DOHH2 (cell line): ENCODE measurements around the gene FTSJ3.
A peak's percentile ranks its signal among the peaks of the same experiment; 100 is the strongest.

Experiments used
- H3F3A ChIP-seq: fragments of 200-600 bp; sonication (generic), shearing (Covaris generic); 2 replicates; pipeline ENCODE4 v1.6.0; 2016; ENCODE audit warnings: antibody characterized with exemption, mild to moderate bottlenecking; ENCODE audit not compliant: control insufficient read depth, insufficient read depth
- H3K27ac ChIP-seq: fragments of 200-600 bp; sonication (generic); 2 replicates; pipeline ENCODE4 v1.5.1; 2014; ENCODE audit warnings: low read depth, mild to moderate bottlenecking, low read length, moderate library complexity
- H3K27me3 ChIP-seq: fragments of 200-600 bp; sonication (generic); 2 replicates; pipeline ENCODE4 v1.6.1; 2014; ENCODE audit warnings: mild to moderate bottlenecking, low read length, mixed read lengths; ENCODE audit not compliant: control insufficient read depth
- H3K36me3 ChIP-seq: fragments of 200-600 bp; sonication (generic); 2 replicates; pipeline ENCODE4 v1.6.1; 2014; ENCODE audit warnings: mild to moderate bottlenecking, low read length, moderate library complexity, mixed read lengths; ENCODE audit not compliant: control insufficient read depth
- H3K4me1 ChIP-seq: fragments of 200-600 bp; sonication (generic); 2 replicates; pipeline ENCODE4 v1.6.1; 2014; ENCODE audit warnings: mild to moderate bottlenecking, low read length, mixed read lengths; ENCODE audit not compliant: control insufficient read depth
- H3K4me2 ChIP-seq: fragments of 200-600 bp; sonication (generic); 2 replicates; pipeline ENCODE4 v1.6.0; 2014; ENCODE audit warnings: mild to moderate bottlenecking, low read length, moderate library complexity
- H3K4me3 ChIP-seq: fragments of 200-600 bp; sonication (generic); 2 replicates; pipeline ENCODE4 v1.5.1; 2014; ENCODE audit warnings: mild to moderate bottlenecking, low read length, mixed read lengths
- H3K79me2 ChIP-seq: fragments of 200-600 bp; sonication (generic); 2 replicates; pipeline ENCODE4 v1.6.1; 2014; ENCODE audit warnings: mild to moderate bottlenecking, low read length, mixed read lengths; ENCODE audit not compliant: control insufficient read depth
- H3K9me2 ChIP-seq: fragments of 200-600 bp; sonication (generic); replicated peaks from 2 replicates; pipeline ENCODE4 v1.6.1; 2014; ENCODE audit warnings: mild to moderate bottlenecking, low read length, mixed read lengths; ENCODE audit not compliant: control insufficient read depth
- H3K9me3 ChIP-seq: fragments of 200-600 bp; sonication (generic); 2 replicates; pipeline ENCODE4 v1.6.1; 2014; ENCODE audit warnings: antibody characterized with exemption, low read length, mixed read lengths; ENCODE audit not compliant: control insufficient read depth, insufficient read depth
- H4K20me1 ChIP-seq: fragments of 200-600 bp; sonication (generic); 2 replicates; pipeline ENCODE4 v1.6.0; 2014; ENCODE audit warnings: low read depth, mild to moderate bottlenecking, antibody characterized with exemption, low read length, moderate library complexity; ENCODE audit not compliant: control insufficient read depth, insufficient read depth
- EZH2phosphoT487 ChIP-seq: fragments of 200-600 bp; sonication (generic); IDR thresholded peaks from 2 replicates; pipeline ENCODE4 v1.6.1; 2017; ENCODE audit warnings: borderline replicate concordance, mild to moderate bottlenecking, antibody characterized with exemption, low read length, moderate library complexity, mixed read lengths
- TF ChIP-seq, protein P1 (sequence below): fragments of 200-600 bp; sonication (generic); IDR thresholded peaks from one replicate; pipeline ENCODE4 v1.5.1; 2014; ENCODE audit warnings: antibody characterized with exemption, mild to moderate bottlenecking, low read depth, low read length; ENCODE audit not compliant: poor library complexity, severe bottlenecking

The FTSJ3 gene

DNA sequence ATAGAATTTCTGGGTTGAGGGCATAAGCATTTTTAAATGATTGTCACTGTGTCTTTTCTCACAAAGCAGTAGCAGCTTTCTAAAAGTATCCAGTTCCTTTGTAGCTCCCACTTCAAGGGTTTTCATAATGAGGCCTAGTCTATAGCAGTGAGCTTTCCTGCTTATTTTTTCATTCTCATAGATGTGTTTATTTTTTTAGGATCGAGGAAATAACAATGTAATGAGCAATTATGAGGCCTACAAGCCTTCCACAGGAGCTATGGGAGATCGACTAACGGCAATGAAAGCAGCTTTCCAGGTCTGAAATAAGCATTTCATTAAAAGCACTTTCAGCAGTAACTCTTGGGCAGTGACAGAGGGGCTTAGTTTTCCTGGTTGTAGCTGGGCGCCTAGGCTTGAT, 10.8 kb downstream of the FTSJ3 start:
- no peak for TF ChIP-seq EZH2phosphoT487
- TF ChIP-seq, protein P1, sequence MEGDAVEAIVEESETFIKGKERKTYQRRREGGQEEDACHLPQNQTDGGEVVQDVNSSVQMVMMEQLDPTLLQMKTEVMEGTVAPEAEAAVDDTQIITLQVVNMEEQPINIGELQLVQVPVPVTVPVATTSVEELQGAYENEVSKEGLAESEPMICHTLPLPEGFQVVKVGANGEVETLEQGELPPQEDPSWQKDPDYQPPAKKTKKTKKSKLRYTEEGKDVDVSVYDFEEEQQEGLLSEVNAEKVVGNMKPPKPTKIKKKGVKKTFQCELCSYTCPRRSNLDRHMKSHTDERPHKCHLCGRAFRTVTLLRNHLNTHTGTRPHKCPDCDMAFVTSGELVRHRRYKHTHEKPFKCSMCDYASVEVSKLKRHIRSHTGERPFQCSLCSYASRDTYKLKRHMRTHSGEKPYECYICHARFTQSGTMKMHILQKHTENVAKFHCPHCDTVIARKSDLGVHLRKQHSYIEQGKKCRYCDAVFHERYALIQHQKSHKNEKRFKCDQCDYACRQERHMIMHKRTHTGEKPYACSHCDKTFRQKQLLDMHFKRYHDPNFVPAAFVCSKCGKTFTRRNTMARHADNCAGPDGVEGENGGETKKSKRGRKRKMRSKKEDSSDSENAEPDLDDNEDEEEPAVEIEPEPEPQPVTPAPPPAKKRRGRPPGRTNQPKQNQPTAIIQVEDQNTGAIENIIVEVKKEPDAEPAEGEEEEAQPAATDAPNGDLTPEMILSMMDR: no peak
- Histone ChIP-seq H3K4me3 (no peak overlapping the region), H4K20me1 (peaks cover 5% of the 10 kb centered on the region; the same call in 1 of the 2 replicates), H3K79me2 (peaks cover 29% of the 10 kb centered on the region), H3F3A (peaks cover 22% of the 10 kb centered on the region), H3K9me3 (no peaks in the 10 kb centered on the region), H3K36me3 (peaks cover 99% of the 10 kb centered on the region), H3K27ac (no peak overlapping the region), H3K4me2 (no peak overlapping the region), H3K27me3 (no peaks in the 10 kb centered on the region), H3K4me1 (peaks cover 8% of the 10 kb centered on the region), H3K9me2 (no peaks in the 10 kb centered on the region)

DNA sequence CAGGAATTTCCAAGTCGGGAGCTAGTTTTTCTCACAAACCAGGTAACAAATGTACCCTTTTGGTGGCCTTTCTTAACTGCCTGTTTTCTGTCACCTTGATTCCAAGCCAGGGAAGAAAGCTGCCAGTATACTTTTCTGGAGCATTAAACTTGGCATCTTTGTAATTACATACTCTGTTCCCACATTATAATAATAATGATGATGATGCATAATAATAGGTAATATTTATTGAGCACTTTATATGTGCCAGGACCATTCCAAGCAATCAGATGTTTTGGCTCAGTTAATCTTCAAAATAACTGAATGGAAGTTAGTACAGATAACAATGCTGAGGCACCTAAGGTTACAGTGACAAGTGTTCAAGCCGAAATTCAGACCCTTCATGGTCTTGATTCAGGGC, 11.3 kb downstream of the FTSJ3 start:
- H3K36me3 ChIP-seq: peaks cover 99% of the 10 kb centered on the region
- H3K4me1 ChIP-seq: peaks cover 2% of the 10 kb centered on the region; the same call in 1 of the 2 replicates
- no peak overlapping the region for H3K4me3 ChIP-seq
- H3K4me2 ChIP-seq: no peak overlapping the region
- H3F3A ChIP-seq: peaks cover 20% of the 10 kb centered on the region
- H4K20me1 ChIP-seq: no peaks in the 10 kb centered on the region; the same call in 1 of the 2 replicates
- H3K27me3 ChIP-seq: no peaks in the 10 kb centered on the region
- no peak overlapping the region for H3K27ac ChIP-seq
- no peaks in the 10 kb centered on the region for H3K9me3 ChIP-seq
- no peak for TF ChIP-seq EZH2phosphoT487
- TF ChIP-seq, protein P1: no peak
- H3K9me2 ChIP-seq: no peaks in the 10 kb centered on the region
- peaks cover 24% of the 10 kb centered on the region for H3K79me2 ChIP-seq

DNA sequence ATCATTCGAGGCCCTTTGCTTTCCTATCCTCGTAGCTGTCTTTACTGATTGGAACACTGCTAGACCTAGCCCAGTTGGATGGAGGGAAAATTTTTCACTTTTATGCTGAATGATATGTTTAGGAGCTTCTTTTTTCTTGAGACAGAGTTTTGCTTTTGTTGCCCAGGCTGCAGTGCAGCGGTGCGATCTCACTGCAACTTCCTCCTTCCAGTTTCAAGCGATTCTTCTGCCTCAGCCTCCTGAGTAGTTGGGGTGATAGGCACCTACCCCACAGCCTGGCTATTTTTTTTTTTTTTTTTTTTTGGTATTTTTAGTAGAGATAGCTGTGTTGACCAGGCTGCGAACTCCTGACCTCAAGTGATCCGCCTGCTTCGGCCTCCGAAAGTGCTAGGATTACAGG, 17.5 kb downstream of the FTSJ3 start:
- Histone ChIP-seq H3K4me1 (peaks cover 9% of the 10 kb centered on the region; the same call in 1 of the 2 replicates), H3K9me2 (no peaks in the 10 kb centered on the region), H3K79me2 (no peaks in the 10 kb centered on the region), H3K4me3 (no peak overlapping the region), H3K9me3 (no peaks in the 10 kb centered on the region), H3K36me3 (peaks cover 97% of the 10 kb centered on the region), H3K27ac (0 out of 2 replicates have a peak overlapping the region, but pooled peaks have one; percentile 8), H3K27me3 (no peaks in the 10 kb centered on the region), H3K4me2 (no peak overlapping the region), H4K20me1 (no peaks in the 10 kb centered on the region), H3F3A (peaks cover 19% of the 10 kb centered on the region; the same call in 1 of the 2 replicates)
- TF ChIP-seq, protein P1: no peak
- TF ChIP-seq EZH2phosphoT487: no peak
